OCI-LY7 (cell line): ENCODE measurements around the gene AMFR.

Experiments used
- EZH2phosphoT487 ChIP-seq: fragments of 200-600 bp; sonication (generic); IDR thresholded peaks from 2 replicates; pipeline ENCODE4 v1.6.1; 2018; ENCODE audit warnings: low read depth, borderline replicate concordance, mild to moderate bottlenecking, mixed run types, antibody characterized with exemption, low read length, moderate library complexity, mixed read lengths
- TF ChIP-seq, protein P1 (sequence below): fragments of 200-600 bp; sonication (generic); conservative IDR thresholded peaks from 2 replicates; pipeline ENCODE4 v1.5.1; 2014; ENCODE audit warnings: mild to moderate bottlenecking, antibody characterized with exemption, low read length, moderate library complexity, mixed read lengths

DNA sequence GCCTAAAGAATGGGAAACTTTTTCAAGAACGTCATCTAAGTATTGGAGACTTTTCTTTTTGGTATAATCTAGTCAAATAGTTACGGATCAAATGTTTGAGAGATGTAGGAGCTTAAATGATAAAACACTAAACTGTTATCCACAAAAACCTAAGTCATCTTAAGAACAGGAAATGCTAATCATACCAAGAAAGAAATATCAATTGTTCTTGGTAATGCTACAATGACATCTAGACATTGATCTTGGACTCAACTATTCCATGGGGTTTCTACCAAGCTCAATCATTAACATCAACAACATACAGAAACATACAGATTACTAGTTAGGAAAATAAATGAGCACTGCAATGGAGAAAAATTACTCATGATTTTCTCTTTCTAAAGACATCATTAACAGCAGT is 21.9 kb upstream of the AMFR start:
- TF ChIP-seq, protein P1, sequence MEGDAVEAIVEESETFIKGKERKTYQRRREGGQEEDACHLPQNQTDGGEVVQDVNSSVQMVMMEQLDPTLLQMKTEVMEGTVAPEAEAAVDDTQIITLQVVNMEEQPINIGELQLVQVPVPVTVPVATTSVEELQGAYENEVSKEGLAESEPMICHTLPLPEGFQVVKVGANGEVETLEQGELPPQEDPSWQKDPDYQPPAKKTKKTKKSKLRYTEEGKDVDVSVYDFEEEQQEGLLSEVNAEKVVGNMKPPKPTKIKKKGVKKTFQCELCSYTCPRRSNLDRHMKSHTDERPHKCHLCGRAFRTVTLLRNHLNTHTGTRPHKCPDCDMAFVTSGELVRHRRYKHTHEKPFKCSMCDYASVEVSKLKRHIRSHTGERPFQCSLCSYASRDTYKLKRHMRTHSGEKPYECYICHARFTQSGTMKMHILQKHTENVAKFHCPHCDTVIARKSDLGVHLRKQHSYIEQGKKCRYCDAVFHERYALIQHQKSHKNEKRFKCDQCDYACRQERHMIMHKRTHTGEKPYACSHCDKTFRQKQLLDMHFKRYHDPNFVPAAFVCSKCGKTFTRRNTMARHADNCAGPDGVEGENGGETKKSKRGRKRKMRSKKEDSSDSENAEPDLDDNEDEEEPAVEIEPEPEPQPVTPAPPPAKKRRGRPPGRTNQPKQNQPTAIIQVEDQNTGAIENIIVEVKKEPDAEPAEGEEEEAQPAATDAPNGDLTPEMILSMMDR = no peak
- no peak for TF ChIP-seq EZH2phosphoT487
